NT2/D1 (cell line): ENCODE results near the gene LDLRAD3.

Experiments used
- DNase-seq: peaks from one replicate; pipeline ENCODE4 v3.0.0-alpha.2; 2011; ENCODE audit warnings: low read depth, low spot score
- H3K27me3 ChIP-seq: 2 replicates; pipeline ENCODE4 v1.6.0; 2011; ENCODE audit warnings: mild to moderate bottlenecking; ENCODE audit not compliant: insufficient read length, insufficient read depth
- H3K36me3 ChIP-seq: 2 replicates; pipeline ENCODE4 v1.6.1; 2011; ENCODE audit warnings: mild to moderate bottlenecking, low read length, mixed read lengths; ENCODE audit not compliant: insufficient read depth, insufficient read length
- H3K4me1 ChIP-seq: 2 replicates; pipeline ENCODE4 v1.5.1; 2011; ENCODE audit not compliant: insufficient read depth, insufficient read length
- H3K4me3 ChIP-seq: 2 replicates; pipeline ENCODE4 v1.5.1; 2011; ENCODE audit warnings: low read depth; ENCODE audit not compliant: insufficient read length
- H3K9ac ChIP-seq: 2 replicates; pipeline ENCODE4 v1.6.0; 2011; ENCODE audit warnings: low read depth; ENCODE audit not compliant: insufficient read length
- H3K9me3 ChIP-seq: 2 replicates; pipeline ENCODE4 v1.5.1; 2011; ENCODE audit warnings: mild to moderate bottlenecking, low read length; ENCODE audit not compliant: insufficient read depth
- SUZ12 ChIP-seq: IDR thresholded peaks from 2 replicates; pipeline ENCODE4 v1.6.1; 2011; ENCODE audit not compliant: insufficient read length, insufficient read depth; ENCODE audit errors: extremely low read depth
- YY1 ChIP-seq: IDR thresholded peaks from 2 replicates; pipeline ENCODE4 v1.6.1; 2011; ENCODE audit not compliant: insufficient read length, insufficient read depth
- ZNF274 ChIP-seq: IDR thresholded peaks from 2 replicates; pipeline ENCODE4 v1.6.1; 2011; ENCODE audit warnings: mild to moderate bottlenecking, low read depth, low read length

The LDLRAD3 gene

GRCh38 chr11:36162883-36163434, 219.1 kb downstream of the LDLRAD3 start:
- H3K9ac ChIP-seq = no peak overlapping the region
- DNase-seq = no peak
- TF ChIP-seq SUZ12 = no peak
- TF ChIP-seq YY1 = no peak
- no peak for TF ChIP-seq ZNF274
- no peaks in the 10 kb centered on the region for H3K4me1 ChIP-seq
- H3K27me3 ChIP-seq = no peaks in the 10 kb centered on the region
- H3K9me3 ChIP-seq = no peaks in the 10 kb centered on the region
- H3K4me3 ChIP-seq = no peak overlapping the region
- H3K36me3 ChIP-seq = no peaks in the 10 kb centered on the region

- no peaks in the 10 kb centered on the region for H3K9me3 ChIP-seq
- H3K36me3 ChIP-seq = no peaks in the 10 kb centered on the region
- no peak for TF ChIP-seq ZNF274
- TF ChIP-seq SUZ12 = no peak
- TF ChIP-seq YY1 = no peak
- H3K4me3 ChIP-seq = no peak overlapping the region
- H3K27me3 ChIP-seq = no peaks in the 10 kb centered on the region
- no peaks in the 10 kb centered on the region for H3K4me1 ChIP-seq
- no peak for DNase-seq
- no peak overlapping the region for H3K9ac ChIP-seq
Measured at GRCh38 chr11:36164506-36165250, 220.8 kb downstream of the LDLRAD3 start.

DNA sequence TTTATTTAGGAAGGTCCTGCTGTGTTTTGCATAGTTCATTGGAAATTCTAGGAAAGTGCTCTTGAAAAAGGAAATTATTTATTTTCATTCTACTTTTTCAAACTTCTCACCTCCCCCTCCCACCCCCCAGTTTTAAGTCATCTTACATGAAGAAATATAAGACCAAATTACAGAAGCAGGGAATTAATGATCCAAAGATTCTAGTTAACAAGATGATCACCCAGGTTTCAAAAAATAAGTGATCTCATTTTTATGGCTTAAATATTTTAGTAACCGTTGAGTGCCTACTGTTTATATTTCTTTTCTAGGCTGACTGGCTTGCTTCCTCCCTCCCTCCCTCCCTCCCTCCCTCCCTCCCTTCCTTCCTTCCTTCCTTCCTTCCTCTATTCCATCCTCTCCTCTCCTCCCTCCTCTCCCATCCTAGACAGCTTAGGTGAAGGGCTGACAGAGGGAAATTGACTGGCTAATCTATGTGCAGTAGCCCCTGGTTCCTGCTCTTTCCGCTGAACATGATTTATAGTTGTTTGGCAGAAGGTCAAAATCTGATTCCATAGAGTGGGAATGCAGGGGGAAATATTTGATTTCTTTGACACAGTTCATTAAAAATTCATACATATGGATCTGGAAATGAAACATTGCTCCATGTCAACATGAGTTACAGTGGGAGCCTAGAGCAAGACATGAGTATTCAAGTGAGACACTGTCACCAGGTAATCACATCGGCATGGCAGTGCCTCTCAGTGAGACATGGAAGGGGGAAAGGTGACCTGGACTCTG, 221.9 kb downstream of the LDLRAD3 start:
- Histone ChIP-seq H3K9me3 (no peaks in the 10 kb centered on the region), H3K9ac (no peak overlapping the region), H3K27me3 (no peaks in the 10 kb centered on the region), H3K4me3 (no peak overlapping the region), H3K36me3 (no peaks in the 10 kb centered on the region), H3K4me1 (no peaks in the 10 kb centered on the region)
- TF ChIP-seq ZNF274 (no peak), SUZ12 (no peak), YY1 (no peak)
- DNase-seq = no peak

DNA sequence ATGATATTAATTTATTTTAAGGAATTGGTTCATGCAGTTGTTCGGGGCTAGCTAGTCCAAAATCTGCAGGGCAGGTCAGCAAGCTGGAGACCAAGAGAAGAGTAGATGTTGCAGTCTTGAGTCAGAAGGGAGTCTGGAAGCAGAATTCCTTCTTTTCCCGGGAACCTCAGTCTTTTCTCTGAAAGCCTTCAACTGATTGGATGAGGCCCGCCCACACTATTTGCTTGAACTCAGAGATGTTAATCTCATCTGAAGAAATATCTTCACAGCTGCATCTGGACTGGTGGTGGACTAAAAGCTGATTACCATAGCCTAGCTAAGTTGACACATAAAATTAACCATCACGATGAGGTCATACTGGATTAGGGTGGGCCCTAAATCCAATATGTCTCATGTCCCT, 223.2 kb downstream of the LDLRAD3 start:
- TF ChIP-seq YY1 (no peak), ZNF274 (no peak), SUZ12 (no peak)
- Histone ChIP-seq H3K9me3 (no peaks in the 10 kb centered on the region), H3K36me3 (no peaks in the 10 kb centered on the region), H3K27me3 (no peaks in the 10 kb centered on the region), H3K4me3 (no peak overlapping the region), H3K4me1 (no peaks in the 10 kb centered on the region), H3K9ac (no peak overlapping the region)
- no peak for DNase-seq

GRCh38 chr11:36167729-36168128, 223.9 kb downstream of the LDLRAD3 start:
- Histone ChIP-seq H3K27me3 (no peaks in the 10 kb centered on the region), H3K36me3 (no peaks in the 10 kb centered on the region), H3K9me3 (no peaks in the 10 kb centered on the region), H3K4me3 (no peak overlapping the region), H3K4me1 (no peaks in the 10 kb centered on the region), H3K9ac (no peak overlapping the region)
- no peak for DNase-seq
- TF ChIP-seq ZNF274 (no peak), YY1 (no peak)

GRCh38 chr11:36177836-36178235, 234.0 kb downstream of the LDLRAD3 start:
- Histone ChIP-seq H3K9ac (no peak overlapping the region), H3K4me1 (no peaks in the 10 kb centered on the region), H3K27me3 (no peaks in the 10 kb centered on the region), H3K9me3 (no peaks in the 10 kb centered on the region), H3K4me3 (no peak overlapping the region), H3K36me3 (no peaks in the 10 kb centered on the region)
- DNase-seq = no peak
- TF ChIP-seq YY1 (no peak), SUZ12 (no peak), ZNF274 (no peak)

DNA sequence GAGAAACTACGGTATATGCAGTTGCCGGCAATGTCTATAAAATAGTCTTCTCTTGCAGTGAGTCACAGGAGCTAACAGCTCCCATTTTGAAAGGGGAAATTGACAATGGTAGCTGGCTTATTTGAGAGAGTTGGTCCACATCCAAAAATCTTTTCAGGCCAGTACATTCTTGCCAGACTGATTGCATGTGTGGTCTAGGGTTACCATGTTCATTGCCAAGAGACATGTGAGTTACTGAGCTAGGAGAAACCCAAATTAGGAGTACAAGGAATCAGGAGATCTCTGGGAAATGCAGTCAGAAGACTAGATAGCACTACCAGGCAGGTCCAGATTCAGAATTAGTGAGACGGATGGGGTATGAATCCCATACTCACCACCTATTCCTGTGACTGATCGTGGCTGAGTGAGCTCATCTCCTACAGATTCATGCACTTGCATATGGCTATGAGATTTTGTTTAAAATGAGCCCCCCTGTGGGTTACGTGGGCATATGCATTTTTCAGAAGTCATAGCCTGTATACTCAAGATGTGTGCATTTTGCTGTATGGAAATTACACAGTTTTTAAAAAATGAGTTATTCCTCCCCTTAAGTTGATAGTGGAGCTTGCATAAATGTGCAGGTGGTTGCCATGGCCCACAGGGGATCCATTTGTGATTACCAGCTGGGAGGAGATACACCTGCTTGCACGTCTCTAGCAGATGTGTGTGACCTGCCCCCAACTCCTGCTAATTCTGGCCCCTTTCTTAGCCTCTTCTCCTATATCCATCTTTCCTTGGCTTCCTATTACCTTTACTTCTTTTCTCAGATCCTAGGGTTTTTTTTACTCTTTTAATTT, 242.7 kb downstream of the LDLRAD3 start:
- DNase-seq = no peak
- H3K36me3 ChIP-seq = no peaks in the 10 kb centered on the region
- H3K9me3 ChIP-seq = no peaks in the 10 kb centered on the region
- H3K27me3 ChIP-seq = no peaks in the 10 kb centered on the region
- H3K4me3 ChIP-seq = no peak overlapping the region
- H3K9ac ChIP-seq = no peak overlapping the region
- TF ChIP-seq SUZ12 (no peak), ZNF274 (no peak), YY1 (no peak)
- no peaks in the 10 kb centered on the region for H3K4me1 ChIP-seq
